Prostate gland (tissue), 2 donors: Measurements from ENCODE around the gene CDC45. TPM values are rescaled to one million over a fixed set of nuclear protein-coding genes. Genes with fewer than 3 reads are reported as not detected.

Source experiments
- DNase-seq: peaks from one replicate; pipeline ENCODE4 v3.0.0-alpha.2; 2019; ENCODE audit warnings: low spot score
- H3K27ac ChIP-seq, 2 donors: fragments of 200-600 bp; sonication (generic); 2 replicates each; pipeline ENCODE4 v1.5.1; 2017 to 2019
- H3K27me3 ChIP-seq: fragments of 200-600 bp; sonication (generic); replicated peaks from 2 replicates; pipeline ENCODE4 v1.5.1; 2019; ENCODE audit not compliant: insufficient read depth
- H3K36me3 ChIP-seq, 2 donors: fragments of 200-600 bp; sonication (generic); 1 replicate in 1 of 2; 2 replicates in 1 of 2; pipeline versions ENCODE4 v1.5.1 to v1.8.1; 2017 to 2019
- H3K4me1 ChIP-seq: fragments of 200-600 bp; sonication (generic); replicated peaks from 2 replicates; pipeline ENCODE4 v1.5.1; 2019
- H3K4me3 ChIP-seq, 2 donors: fragments of 200-600 bp; sonication (generic); 2 replicates each; pipeline ENCODE4 v1.5.1; 2017 to 2019
- H3K9me3 ChIP-seq: fragments of 200-600 bp; sonication (generic); 2 replicates; pipeline ENCODE4 v1.5.1; 2017
- POLR2A ChIP-seq: fragments of 450-650 bp; IDR thresholded peaks from one replicate; pipeline ENCODE4 v1.6.1; 2016; ENCODE audit warnings: antibody characterized with exemption, mild to moderate bottlenecking
- POLR2AphosphoS5 ChIP-seq: sonication (generic); formaldehyde crosslinking; IDR thresholded peaks from one replicate; pipeline ENCODE4 v1.6.1; 2017; ENCODE audit warnings: antibody characterized with exemption
- WGBS: methylation state at CpG from one replicate; pipeline ENCODE4 v1.1.5; 2018; 5-methylcytosine and 5-hydroxymethylcytosine counted together
- intact Hi-C: fragments of 100-400 bp; cut with DNase I; formaldehyde crosslinking; loops from one replicate; pipeline ENCODE4 v1.14.2; 2022
- total RNA-seq, 2 donors: library from RNA; depleted of rRNA; stranded (reverse); fragments of >200 nt; gene quantifications; one replicate each; pipeline ENCODE4 v1.1.0, GENCODE V29; 2016
- TF ChIP-seq, protein P1 (sequence below), 4 experiments: fragments of 200-600 bp in 2 of 4; fragments of 450-650 bp in 2 of 4; sonication (generic) in 2 of 4; IDR thresholded peaks; 1 replicate in 3 of 4; 2 replicates in 1 of 4; pipeline ENCODE4 v1.5.1; 2016 to 2019; ENCODE audit warnings: antibody characterized with exemption in 4 of 4, mild to moderate bottlenecking in 2 of 4, moderate library complexity in 2 of 4

CDC45 gene
- total RNA-seq, 2 donors from 2014 or later, result 2.0 to 11.5 TPM

DNA sequence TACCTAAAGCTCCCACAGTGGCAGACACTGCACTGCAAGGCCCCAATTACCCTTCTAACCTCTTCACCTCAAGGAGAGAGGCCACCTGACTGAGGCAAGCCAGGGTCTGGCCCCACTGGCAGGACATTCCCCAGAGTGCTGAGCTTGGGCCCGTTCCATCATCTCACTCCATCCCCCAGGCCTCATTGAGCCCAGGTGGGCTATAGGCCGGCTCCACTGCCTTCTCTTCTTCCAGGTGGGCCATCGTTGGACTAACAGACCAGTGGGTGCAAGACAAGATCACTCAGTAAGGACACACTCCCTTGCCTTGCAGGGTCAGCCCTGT lies 19.1 kb downstream of the CDC45 start:
- TF ChIP-seq POLR2AphosphoS5, result no peak
- Histone ChIP-seq H3K4me1 (no peaks in the 10 kb centered on the region), H3K27me3 (no peaks in the 10 kb centered on the region), H3K27ac (no peak overlapping the region), H3K4me3 (no peak overlapping the region), H3K36me3 (no peaks in the 10 kb centered on the region), H3K9me3 (no peaks in the 10 kb centered on the region)
- no peak for DNase-seq
- 87% methylated on average over 3 of the region's 3 CpGs for WGBS
- intact Hi-C loops, result loop anchor here (10.0 kb wide), 1 partner anchor 126 kb away; no protein-coding TSS in a partner anchor

- intact Hi-C loops, result loop anchor here (10.0 kb wide), 1 partner anchor 125 kb away; no protein-coding TSS in a partner anchor
- Histone ChIP-seq H3K27me3 (no peaks in the 10 kb centered on the region), H3K27ac (no peak overlapping the region), H3K4me1 (no peaks in the 10 kb centered on the region), H3K4me3 (no peak overlapping the region), H3K9me3 (no peaks in the 10 kb centered on the region), H3K36me3 (no peaks in the 10 kb centered on the region)
- TF ChIP-seq POLR2A (no peak), POLR2AphosphoS5 (no peak)
- TF ChIP-seq, protein P1, sequence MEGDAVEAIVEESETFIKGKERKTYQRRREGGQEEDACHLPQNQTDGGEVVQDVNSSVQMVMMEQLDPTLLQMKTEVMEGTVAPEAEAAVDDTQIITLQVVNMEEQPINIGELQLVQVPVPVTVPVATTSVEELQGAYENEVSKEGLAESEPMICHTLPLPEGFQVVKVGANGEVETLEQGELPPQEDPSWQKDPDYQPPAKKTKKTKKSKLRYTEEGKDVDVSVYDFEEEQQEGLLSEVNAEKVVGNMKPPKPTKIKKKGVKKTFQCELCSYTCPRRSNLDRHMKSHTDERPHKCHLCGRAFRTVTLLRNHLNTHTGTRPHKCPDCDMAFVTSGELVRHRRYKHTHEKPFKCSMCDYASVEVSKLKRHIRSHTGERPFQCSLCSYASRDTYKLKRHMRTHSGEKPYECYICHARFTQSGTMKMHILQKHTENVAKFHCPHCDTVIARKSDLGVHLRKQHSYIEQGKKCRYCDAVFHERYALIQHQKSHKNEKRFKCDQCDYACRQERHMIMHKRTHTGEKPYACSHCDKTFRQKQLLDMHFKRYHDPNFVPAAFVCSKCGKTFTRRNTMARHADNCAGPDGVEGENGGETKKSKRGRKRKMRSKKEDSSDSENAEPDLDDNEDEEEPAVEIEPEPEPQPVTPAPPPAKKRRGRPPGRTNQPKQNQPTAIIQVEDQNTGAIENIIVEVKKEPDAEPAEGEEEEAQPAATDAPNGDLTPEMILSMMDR (IDR thresholded peaks at IDR 0.05), result no peak
- DNase-seq, result no peak
- WGBS, result 100% methylated on average over 7 of the region's 7 CpGs
Measured at GRCh38 chr22:19499236-19499879, 19.6 kb downstream of the CDC45 start.

GRCh38 chr22:19499880-19500242 lies 20.1 kb downstream of the CDC45 start:
- H3K27ac ChIP-seq, result no peak overlapping the region
- 94% methylated on average over 4 of the region's 4 CpGs for WGBS
- H3K36me3 ChIP-seq, result no peaks in the 10 kb centered on the region
- H3K9me3 ChIP-seq, result no peaks in the 10 kb centered on the region
- DNase-seq, result no peak
- no peaks in the 10 kb centered on the region for H3K27me3 ChIP-seq
- no peaks in the 10 kb centered on the region for H3K4me1 ChIP-seq
- H3K4me3 ChIP-seq, result no peak overlapping the region
- intact Hi-C loops, result loop anchor here (10.0 kb wide), 1 partner anchor 125 kb away; no protein-coding TSS in a partner anchor
- TF ChIP-seq POLR2A, result no peak
- TF ChIP-seq POLR2AphosphoS5, result no peak
- TF ChIP-seq, protein P1 (IDR thresholded peaks at IDR 0.05), result no peak

- 74% methylated on average over 3 of the region's 3 CpGs for WGBS
- no peak overlapping the region for H3K4me3 ChIP-seq
- H3K27ac ChIP-seq, result no peak overlapping the region
- H3K36me3 ChIP-seq, result no peaks in the 10 kb centered on the region
- intact Hi-C loops, result no loop called here
- H3K27me3 ChIP-seq, result no peaks in the 10 kb centered on the region
- no peaks in the 10 kb centered on the region for H3K4me1 ChIP-seq
- H3K9me3 ChIP-seq, result no peaks in the 10 kb centered on the region
- no peak for DNase-seq
- TF ChIP-seq POLR2A (no peak), POLR2AphosphoS5 (no peak)
- TF ChIP-seq, protein P1 (IDR thresholded peaks at IDR 0.05), result no peak
Measured at GRCh38 chr22:19501897-19502447, 22.3 kb downstream of the CDC45 start.

- H3K4me3 ChIP-seq, result no peak overlapping the region
- intact Hi-C loops, result no loop called here
- no peaks in the 10 kb centered on the region for H3K9me3 ChIP-seq
- no peak overlapping the region for H3K27ac ChIP-seq
- TF ChIP-seq, protein P1 (IDR thresholded peaks at IDR 0.05), result no peak
- TF ChIP-seq POLR2A, result no peak
- TF ChIP-seq POLR2AphosphoS5, result no peak
- H3K36me3 ChIP-seq, result no peaks in the 10 kb centered on the region
- no peak for DNase-seq
- 84% methylated on average over 7 of the region's 7 CpGs for WGBS
- H3K27me3 ChIP-seq, result no peaks in the 10 kb centered on the region
- H3K4me1 ChIP-seq, result no peaks in the 10 kb centered on the region
Measured at GRCh38 chr22:19503367-19503766, 23.6 kb downstream of the CDC45 start.
